ENCODE measurements around the gene IRF1.

Gene IRF1

DNA sequence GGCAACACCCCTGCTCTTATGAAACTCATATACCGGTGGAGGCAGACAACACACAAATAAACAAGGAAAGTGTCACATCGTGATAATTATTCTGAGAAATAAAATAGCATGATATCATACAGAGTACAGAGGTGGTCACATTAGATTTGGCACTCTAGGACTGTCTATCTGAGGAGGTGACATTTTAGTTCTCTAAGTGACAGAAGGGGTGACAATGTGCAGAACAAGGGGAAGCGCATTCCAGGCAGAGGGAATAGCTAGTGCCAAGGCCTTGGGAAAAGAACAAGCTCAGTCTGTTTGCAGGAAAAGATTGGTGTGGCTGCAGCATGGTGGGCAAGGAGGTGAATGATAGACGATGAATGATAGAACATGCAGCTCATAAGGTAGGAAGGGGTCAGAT, 12.7 kb upstream of the IRF1 start:
- Histone ChIP-seq H3K9me3 (ENCODE audit: low read depth, low read length) (no peaks in the 10 kb centered on the region), H3K4me3 (no peak overlapping the region), H3K27ac (no peak overlapping the region), H3K36me3 (ENCODE audit: insufficient read depth, low read length) (no peaks in the 10 kb centered on the region), H3K9ac (ENCODE audit: insufficient read length) (no peak overlapping the region)
- no peak for TF ChIP-seq FOXP2 (optimal IDR thresholded peaks at IDR 0.05; ENCODE audit: control extremely low read depth, extremely low read length, insufficient read depth)
- no peak for TF ChIP-seq EZH2 (IDR thresholded peaks at IDR 0.05)
- no peak for TF ChIP-seq POLR2AphosphoS5 (IDR thresholded peaks at IDR 0.05; ENCODE audit: borderline replicate concordance, low read depth, low read length)
- no peak for DNase-seq (ENCODE audit: low read depth, low spot score)

- H3K4me3 ChIP-seq: no peak overlapping the region
- no peaks in the 10 kb centered on the region for H3K36me3 ChIP-seq (ENCODE audit: insufficient read depth, low read length)
- H3K9me3 ChIP-seq (ENCODE audit: low read depth, low read length): no peaks in the 10 kb centered on the region
- H3K27ac ChIP-seq: no peak overlapping the region
- DNase-seq (ENCODE audit: low read depth, low spot score): no peak
- TF ChIP-seq POLR2AphosphoS5 (IDR thresholded peaks at IDR 0.05; ENCODE audit: borderline replicate concordance, low read depth, low read length): no peak
- TF ChIP-seq FOXP2 (optimal IDR thresholded peaks at IDR 0.05; ENCODE audit: control extremely low read depth, extremely low read length, insufficient read depth): no peak
- TF ChIP-seq EZH2 (IDR thresholded peaks at IDR 0.05): no peak
- H3K9ac ChIP-seq (ENCODE audit: insufficient read length): no peak overlapping the region
These were observed 11.7 kb upstream of the IRF1 start for GRCh38 chr5:132501961-132502931.

DNA sequence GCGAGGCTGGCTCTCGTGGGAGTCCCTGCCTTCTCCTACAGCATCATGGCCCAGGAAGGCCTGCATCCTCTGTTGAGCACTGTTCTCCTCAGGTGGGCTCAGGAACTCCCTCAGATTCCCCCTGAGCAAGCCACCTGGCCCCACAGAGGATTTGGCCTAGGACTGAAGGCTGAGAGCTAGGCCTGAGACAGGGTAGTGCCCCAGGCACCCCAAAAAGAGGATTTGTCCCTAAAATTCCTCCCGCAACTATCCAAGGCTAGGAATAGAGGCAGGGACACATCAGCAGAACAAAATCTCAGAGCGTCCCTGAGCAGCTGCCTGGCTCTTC, 11.0 kb upstream of the IRF1 start:
- no peak overlapping the region for H3K27ac ChIP-seq
- no peak overlapping the region for H3K9ac ChIP-seq (ENCODE audit: insufficient read length)

GRCh38 chr5:132500931-132501628, 10.5 kb upstream of the IRF1 start:
- no peak overlapping the region for H3K9ac ChIP-seq (ENCODE audit: insufficient read length)
- H3K27ac ChIP-seq: no peak overlapping the region
- TF ChIP-seq POLR2AphosphoS5 (IDR thresholded peaks at IDR 0.05; ENCODE audit: borderline replicate concordance, low read depth, low read length) (no peak), FOXP2 (optimal IDR thresholded peaks at IDR 0.05; ENCODE audit: control extremely low read depth, extremely low read length, insufficient read depth) (no peak), EZH2 (IDR thresholded peaks at IDR 0.05) (no peak)
- no peaks in the 10 kb centered on the region for H3K36me3 ChIP-seq (ENCODE audit: insufficient read depth, low read length)
- H3K4me3 ChIP-seq: no peak overlapping the region
- no peaks in the 10 kb centered on the region for H3K9me3 ChIP-seq (ENCODE audit: low read depth, low read length)
- no peak for DNase-seq (ENCODE audit: low read depth, low spot score)

More for the DNA sequence above, 11.0 kb upstream of the IRF1 start:
- no peaks in the 10 kb centered on the region for H3K36me3 ChIP-seq (ENCODE audit: insufficient read depth, low read length)
- H3K4me3 ChIP-seq: no peak overlapping the region
- no peaks in the 10 kb centered on the region for H3K9me3 ChIP-seq (ENCODE audit: low read depth, low read length)
- TF ChIP-seq POLR2AphosphoS5 (IDR thresholded peaks at IDR 0.05; ENCODE audit: borderline replicate concordance, low read depth, low read length): no peak
- TF ChIP-seq EZH2 (IDR thresholded peaks at IDR 0.05): no peak
- TF ChIP-seq FOXP2 (optimal IDR thresholded peaks at IDR 0.05; ENCODE audit: control extremely low read depth, extremely low read length, insufficient read depth): no peak
- DNase-seq (ENCODE audit: low read depth, low spot score): no peak

- Histone ChIP-seq H3K27ac (no peak overlapping the region), H3K9ac (ENCODE audit: insufficient read length) (no peak overlapping the region), H3K36me3 (ENCODE audit: insufficient read depth, low read length) (no peaks in the 10 kb centered on the region), H3K9me3 (ENCODE audit: low read depth, low read length) (no peaks in the 10 kb centered on the region), H3K4me3 (no peak overlapping the region)
- no peak for TF ChIP-seq EZH2 (IDR thresholded peaks at IDR 0.05)
- no peak for DNase-seq (ENCODE audit: low read depth, low spot score)
These were observed 9.8 kb upstream of the IRF1 start for GRCh38 chr5:132500244-132500930.

GRCh38 chr5:132499440-132500243, 9.1 kb upstream of the IRF1 start:
- Histone ChIP-seq H3K27ac (no peak overlapping the region), H3K36me3 (ENCODE audit: insufficient read depth, low read length) (no peaks in the 10 kb centered on the region), H3K9ac (ENCODE audit: insufficient read length) (no peak overlapping the region), H3K9me3 (ENCODE audit: low read depth, low read length) (no peaks in the 10 kb centered on the region), H3K4me3 (no peak overlapping the region)
- TF ChIP-seq POLR2AphosphoS5 (IDR thresholded peaks at IDR 0.05; ENCODE audit: borderline replicate concordance, low read depth, low read length): no peak
- TF ChIP-seq FOXP2 (optimal IDR thresholded peaks at IDR 0.05; ENCODE audit: control extremely low read depth, extremely low read length, insufficient read depth): no peak
- TF ChIP-seq EZH2 (IDR thresholded peaks at IDR 0.05): no peak
- no peak for DNase-seq (ENCODE audit: low read depth, low spot score)

DNA sequence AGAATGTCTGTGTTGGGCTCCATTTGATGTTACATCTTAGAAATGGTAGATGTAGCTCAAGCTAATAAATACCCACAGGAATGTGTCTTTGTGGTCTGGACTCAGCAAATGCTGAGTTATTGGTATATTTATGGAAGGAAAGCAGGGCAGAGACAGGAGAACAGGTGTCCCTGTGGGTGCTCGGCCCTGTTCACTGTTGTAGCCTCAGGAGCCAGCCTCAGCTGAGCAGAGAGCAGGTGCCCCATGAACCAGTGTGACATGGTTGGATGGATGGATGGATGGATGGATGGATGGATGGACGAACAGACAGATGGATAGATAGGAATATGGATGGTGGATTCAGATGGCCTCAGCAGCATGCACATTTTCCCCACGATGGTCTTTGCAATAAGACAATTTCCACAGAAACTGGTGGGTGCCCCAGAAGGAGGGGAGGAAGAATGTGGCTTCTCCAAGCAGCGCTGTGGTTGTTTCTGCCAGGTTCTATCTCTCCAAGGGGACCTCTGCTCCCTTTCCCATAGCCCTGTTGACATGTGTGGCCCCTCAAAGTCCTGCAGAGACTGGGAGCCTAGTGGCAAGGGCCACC, 8.2 kb upstream of the IRF1 start:
- TF ChIP-seq POLR2AphosphoS5 (IDR thresholded peaks at IDR 0.05; ENCODE audit: borderline replicate concordance, low read depth, low read length): no peak
- no peak for TF ChIP-seq EZH2 (IDR thresholded peaks at IDR 0.05)
- TF ChIP-seq FOXP2 (optimal IDR thresholded peaks at IDR 0.05; ENCODE audit: control extremely low read depth, extremely low read length, insufficient read depth): no peak

More for the DNA sequence above, 8.2 kb upstream of the IRF1 start:
- Histone ChIP-seq H3K9me3 (ENCODE audit: low read depth, low read length) (no peaks in the 10 kb centered on the region), H3K4me3 (no peak overlapping the region), H3K9ac (ENCODE audit: insufficient read length) (no peak overlapping the region), H3K27ac (no peak overlapping the region), H3K36me3 (ENCODE audit: insufficient read depth, low read length) (no peaks in the 10 kb centered on the region)
- no peak for DNase-seq (ENCODE audit: low read depth, low spot score)
